ENCODE data around the gene SS18L1.

- TF ChIP-seq GATA3 (IDR thresholded peaks at IDR 0.05; ENCODE audit: low read depth, low read length): no peak
- TF ChIP-seq GATA2 (IDR thresholded peaks at IDR 0.05; ENCODE audit: low read depth, low read length): no peak
Measured at GRCh38 chr20:62147125-62147524, 3.6 kb downstream of the SS18L1 start.
